Stimulated activated CD8-positive, alpha-beta memory T cell treated with anti-CD3 and anti-CD28 coated beads, Interleukin-12 subunit alpha, Interleukin-12 subunit beta, amount 100 ng/mL, for 4 hours (primary cell): Measurements from ENCODE around the gene RAB37.

ENCODE experiments used
- DNase-seq: peaks from one replicate; pipeline ENCODE4 v3.0.0-alpha.2; 2020; ENCODE audit warnings: low read depth

RAB37 gene

DNA sequence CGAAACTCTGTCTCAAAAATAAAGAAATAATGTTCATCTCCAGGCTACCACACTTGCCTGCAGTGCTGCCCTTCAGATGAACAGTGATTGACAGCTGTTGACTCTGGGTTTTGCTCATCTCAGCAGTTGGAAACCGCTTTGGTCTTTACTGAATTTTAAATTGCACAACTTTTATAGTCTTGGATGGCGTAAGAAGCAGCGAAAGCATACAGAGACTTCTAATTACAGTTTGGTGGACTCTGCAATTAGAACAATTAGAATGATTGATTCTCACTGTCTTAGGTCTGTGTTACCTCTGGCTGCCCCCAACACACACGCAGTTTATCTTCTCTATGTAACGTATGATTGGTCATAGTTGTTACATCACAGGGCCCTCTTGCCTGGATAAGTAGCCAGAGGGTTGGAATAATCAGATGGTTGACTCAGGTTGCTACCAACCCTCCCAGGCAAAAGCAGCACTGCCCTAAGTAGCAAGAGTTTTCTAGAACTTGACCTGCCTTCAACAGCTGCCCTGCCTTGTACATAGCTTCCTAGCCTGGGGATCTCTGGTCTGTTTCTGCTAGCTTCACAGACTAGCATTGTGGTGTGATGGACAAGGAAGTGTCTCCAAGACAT is 41.0 kb downstream of the RAB37 start:
- DNase-seq, result no peak

DNA sequence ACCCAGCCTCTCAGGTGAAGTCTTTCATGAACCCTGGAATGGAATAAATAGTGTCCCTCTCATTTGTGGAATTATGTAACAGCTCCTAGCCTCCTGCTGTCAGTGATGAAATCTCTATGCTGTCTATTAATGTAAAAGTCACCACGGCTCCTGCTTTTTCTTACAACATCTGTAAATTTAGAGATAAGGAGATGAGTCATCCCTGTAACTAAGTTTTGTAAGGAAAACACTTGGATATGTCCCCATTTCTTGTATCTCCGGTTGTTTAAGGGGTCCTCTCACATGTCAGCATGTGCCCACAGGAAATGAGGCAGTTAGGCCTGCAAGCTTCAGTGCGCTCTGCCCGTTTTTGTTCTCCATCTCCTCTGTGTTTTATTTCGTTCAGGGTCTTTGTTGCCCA is 41.9 kb downstream of the RAB37 start:
- DNase-seq, result no peak

DNA sequence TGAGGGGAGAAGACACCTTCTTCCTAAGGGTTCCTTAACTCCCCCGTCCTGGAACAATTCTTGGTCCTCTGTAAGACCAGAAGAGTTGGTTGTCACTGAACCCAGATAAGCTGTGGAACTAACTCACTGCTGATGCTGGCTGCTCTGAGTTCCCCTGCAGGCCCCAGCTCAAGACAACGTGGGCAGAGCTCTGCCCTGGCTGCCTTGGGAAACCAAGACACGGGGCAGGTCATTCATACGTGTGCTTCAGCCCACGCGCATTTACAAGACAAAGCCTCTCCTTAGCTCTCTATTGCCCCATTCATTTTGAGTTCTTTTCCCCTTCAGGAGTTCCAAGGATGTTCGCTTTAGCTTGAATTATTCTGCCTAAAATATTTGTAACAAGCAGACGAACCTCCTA is 42.4 kb downstream of the RAB37 start:
- no peak for DNase-seq

DNA sequence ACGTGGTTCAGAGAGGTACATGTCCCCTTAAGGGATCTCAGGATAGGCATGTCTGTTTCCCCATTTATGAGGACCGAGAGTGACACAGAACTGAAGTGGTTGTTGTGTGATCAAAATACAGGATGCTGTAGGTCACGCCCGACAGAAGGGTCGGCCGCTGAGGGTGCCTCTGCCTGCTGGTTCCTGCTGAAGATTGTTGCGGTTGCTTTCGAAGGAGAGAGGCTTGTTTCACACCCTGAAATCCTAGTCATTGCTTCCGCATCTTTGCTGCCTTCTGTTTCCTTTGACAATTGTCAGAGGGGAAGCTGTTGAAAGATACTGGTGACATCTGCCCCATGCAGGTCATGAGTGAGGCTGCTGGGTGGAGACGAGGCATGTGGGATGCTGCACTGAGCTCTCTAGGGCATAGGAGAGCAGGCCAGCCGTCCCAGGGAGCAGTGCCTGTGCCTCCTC is 42.9 kb downstream of the RAB37 start:
- peak; percentile 32 for DNase-seq

DNA sequence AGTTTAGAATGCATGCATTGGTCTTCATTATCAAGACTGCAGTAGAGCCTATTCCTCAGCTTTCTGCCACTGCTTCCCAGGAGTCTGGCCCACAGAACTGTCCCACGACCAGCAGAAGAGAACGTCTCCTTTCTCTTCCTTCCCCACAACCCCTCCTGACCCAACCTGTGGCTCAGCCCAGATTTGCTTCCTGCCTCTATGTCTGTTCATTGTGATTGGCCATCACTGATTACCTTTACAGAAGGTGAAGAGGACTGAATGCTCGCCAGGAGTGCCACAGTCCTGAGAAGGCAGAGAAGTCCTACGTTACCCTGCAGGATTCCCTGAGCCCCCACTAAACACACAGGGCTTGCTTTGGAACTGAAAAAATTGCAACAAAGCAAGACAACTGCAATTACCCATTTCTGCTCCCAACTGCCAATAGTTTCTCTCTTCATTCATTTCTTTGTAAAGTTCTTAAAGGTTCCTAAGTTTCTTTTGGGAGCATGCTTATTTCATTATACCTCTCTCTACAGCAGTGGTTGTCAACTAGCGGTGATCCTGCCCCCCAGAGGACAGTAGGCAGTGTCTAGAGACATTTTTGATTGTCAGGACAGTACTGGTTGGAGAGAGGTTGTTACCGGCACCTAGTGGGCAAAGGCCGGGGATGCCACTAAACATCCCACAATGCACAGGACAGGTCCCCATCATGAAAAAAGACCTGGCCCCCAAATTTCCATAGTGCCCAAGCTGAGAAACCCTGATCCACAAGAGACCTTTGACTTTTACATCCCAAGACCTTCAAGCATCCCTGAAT is 43.6 kb downstream of the RAB37 start:
- no peak for DNase-seq

DNA sequence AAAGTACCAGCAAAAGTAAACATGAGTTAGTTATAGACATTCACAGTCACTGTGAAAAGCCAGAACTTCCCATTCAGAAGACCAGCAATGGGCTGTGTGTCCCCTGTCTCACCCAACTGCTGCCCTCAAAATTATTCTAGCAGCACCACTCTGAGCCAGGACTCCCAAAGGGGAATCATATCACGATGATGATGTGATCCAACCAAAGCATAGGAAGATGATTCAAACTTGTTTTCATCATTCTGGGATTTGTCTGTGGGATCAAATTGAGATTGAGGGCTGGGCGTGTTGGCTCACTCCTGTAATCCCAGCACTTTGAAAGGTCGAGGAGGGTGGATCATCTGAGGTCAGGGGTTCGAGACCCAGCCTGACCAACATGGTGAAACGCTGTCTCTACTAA is 45.5 kb downstream of the RAB37 start:
- DNase-seq, result no peak

DNA sequence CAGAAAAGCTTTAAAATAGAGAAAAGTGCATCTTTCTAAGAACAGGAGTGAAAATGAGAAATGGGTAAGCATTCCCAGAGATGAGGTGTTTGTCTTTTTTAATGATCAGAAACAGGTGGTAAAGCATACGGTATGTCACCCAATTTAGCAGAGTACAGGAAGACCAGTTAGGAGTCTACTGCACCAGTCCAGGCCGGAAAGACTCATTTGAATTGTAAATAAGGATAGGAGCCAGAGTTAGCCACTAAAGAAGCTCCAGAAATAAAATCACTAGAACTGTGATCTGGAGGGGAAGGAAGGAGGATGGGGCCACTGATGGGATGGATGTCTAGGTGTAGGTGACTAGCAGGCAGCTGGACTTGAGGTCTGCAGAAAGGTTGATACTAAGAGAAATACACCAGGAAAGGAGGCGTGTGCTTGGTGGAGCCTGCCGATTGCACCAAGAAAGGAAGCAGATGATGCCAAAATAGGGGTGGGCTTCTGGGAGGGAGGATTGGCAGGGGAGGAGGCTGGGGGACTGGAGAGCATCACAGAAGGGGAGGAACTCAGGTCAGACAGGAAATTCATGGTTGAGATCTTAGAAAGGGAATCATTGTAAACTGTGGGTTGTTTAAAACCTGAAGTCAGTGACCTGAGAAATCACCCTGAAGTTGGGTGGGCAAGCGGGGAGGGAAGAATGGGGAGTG is 47.2 kb downstream of the RAB37 start:
- DNase-seq, result no peak

DNA sequence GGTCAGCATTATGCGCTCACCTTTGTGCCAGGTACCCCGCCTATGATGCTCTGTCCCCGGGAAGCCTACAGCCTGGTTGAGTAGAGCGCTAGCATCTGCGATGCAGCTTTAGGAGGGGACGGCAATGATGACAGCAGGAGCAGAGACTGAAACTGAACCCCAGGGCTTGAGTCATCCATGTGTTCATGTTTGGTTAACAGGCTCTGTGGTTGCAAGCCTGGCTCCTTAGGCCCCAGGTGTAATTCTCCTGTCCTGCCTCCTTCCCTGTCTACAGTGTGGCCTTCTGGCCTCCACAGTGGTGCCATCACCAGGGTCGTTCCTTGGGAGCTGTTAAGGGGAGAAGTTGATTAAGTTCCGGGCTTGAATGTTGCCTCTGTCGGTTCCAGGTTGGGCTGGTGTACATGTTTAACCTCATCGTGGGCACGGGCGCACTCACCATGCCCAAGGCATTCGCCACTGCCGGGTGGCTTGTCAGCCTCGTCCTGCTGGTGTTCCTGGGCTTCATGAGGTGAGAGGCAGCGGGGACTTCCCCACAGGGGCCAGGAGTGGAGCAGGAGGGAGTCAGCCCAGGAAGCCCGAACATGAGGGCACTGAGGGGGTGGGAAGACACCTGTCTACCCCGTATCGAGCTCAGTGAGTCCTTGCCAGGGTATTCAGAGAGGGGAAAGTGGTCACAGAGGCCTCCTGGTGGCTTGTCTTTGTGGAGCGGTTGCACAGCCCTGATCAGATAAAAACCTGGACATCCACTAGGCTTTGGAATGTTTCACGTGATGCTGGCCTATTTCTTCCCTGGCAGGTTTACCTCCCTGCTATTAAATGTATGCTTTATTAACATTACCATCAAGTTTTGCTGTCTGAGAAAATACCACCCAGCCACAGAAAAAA is 48.3 kb downstream of the RAB37 start:
- no peak for DNase-seq

DNA sequence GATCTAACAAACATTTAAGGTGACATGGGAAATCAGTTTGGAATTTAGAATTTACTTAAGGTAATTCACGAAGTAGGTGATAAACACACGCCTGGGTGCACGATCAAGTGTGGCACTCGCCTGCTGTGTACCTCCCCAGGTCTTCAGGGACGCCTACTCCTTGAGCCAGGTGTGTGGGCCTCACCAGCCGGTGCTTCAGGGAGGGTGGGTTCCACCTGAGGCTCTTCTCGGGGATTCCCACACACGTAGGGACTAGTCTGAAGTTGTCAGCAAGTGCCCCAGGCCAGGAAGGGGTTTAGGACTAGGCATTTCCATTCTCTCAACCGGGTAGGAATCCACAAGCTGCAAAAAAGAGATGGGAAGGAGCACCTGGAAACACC is 48.9 kb downstream of the RAB37 start:
- DNase-seq, result no peak

DNA sequence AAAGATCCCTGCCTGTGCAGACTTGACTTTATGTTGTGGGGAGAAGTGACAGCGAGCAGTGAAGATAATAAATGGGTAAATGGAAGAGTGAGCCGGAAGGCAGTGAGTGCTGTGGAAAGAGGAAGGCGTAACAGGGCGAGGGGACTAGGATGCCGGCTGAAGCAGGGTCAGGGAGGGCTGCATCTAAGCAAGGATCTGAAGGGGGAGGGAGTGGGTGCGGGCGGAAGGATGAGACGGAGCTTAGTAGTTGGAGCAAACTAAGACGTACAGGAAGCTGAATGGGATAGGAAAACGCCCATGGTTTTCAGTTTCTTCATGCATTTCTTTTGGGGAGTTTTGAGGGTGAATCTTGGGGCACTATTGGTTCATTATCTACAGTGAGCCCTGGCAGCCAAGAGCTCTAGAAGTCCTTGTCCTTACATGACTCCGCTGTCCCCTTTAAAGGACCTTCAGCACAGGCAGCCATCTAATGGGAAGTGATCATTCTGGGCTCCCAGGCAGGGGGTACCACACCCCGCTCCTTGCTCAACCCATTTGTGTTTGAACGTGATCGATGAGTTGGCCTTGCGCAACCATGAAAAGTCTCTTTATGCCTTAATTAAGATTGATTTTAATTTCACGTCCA is 49.5 kb downstream of the RAB37 start:
- no peak for DNase-seq

DNA sequence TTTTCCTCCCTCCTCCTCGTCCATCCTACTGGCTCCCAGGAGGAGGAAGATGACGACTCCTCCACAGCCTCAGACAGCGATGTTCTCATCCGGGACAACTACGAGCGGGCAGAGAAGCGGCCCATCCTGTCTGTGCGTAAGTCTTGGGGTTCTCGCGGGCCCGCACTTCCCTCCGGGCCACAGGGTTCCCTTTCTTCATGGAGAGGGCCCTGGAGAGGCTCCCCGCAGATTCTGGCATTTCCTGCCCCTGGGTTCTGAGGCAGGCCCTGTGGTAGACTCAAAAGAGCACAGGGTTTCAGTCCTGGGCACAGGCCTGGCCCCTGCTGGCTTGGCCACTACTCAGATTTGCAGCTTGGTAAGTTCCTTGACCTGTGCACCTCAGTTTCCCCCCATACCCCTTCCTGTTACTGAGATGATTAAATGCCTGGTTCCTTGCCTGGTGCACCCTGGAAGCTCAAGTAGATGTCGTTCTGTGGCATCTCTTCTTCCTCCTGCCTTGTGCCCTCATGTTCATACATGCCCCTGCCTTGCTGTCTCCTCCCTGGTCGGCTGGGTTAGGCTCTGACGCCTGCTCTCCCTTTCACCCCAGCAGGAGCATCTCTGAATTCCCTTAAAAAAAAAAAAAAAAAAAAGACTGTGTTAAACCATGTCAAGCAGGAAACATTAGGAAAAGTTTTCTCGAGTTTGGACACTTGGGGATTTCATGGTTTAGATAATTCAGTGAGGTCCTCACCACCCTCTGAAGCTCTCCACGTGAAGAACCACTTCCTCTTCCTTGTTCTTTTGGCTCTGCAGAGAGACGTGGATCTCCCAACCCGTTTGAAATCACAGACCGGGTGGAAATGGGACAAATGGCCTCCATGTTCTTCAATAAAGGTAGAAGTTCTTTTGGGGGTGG is 53.4 kb downstream of the RAB37 start:
- no peak for DNase-seq

DNA sequence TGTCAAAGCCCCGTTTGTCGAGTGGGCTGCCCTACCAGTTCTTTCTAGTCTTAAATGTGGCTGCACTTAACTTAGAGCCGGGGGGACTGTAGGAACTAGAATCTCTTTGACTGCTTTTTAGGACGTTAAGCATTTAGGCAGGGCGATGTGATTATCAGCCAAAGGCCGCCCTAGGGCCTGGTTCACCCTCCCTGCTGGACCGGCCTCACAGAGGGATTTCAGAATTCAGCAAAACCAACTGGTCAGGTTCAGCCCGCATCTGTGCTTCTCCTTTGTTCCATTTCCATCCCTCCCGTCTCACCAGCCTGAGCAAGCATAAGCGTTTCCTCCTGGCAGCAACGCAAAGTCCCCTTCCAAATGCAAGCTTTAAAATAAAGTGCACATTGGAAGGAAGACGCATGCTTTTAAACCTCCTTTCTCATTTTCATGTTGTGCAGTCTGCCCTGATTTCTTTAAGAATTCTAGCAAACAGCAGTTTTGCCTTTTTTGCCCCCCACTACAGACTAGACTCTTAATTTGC is 55.6 kb downstream of the RAB37 start:
- no peak for DNase-seq

DNA sequence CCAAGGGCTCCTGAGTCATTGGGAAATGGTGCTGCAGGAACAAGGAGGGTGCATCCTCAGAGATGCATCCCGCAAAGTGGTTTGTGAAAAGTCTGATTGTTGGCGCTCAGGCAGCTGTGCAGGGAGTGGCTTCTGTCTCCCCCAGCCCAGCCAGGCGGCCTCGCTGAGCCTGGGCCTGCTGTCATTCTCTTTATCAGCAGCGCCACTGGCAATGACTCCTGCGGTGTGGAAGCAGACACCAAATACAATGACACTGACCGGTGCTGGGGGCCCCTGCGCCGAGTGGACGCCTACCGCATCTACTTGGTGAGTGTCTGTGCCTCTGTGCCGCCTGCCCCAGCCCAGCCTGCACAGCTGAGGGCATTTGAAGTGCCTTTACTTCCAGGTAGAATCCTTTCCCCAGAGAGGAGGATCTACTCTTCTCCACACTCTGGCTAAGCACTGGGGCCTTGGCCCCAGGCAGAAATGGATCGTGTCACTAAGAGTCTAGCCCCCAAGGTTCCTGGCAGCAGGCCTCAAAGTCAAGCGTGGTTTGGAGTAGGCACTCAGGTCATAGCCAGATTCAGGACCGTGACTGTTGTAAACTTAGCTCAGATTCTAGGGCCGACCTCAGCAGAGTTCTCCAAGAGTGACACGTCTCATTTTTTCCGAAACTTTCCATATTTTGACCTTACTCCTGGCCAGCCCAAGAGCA is 58.4 kb downstream of the RAB37 start:
- DNase-seq, result no peak

DNA sequence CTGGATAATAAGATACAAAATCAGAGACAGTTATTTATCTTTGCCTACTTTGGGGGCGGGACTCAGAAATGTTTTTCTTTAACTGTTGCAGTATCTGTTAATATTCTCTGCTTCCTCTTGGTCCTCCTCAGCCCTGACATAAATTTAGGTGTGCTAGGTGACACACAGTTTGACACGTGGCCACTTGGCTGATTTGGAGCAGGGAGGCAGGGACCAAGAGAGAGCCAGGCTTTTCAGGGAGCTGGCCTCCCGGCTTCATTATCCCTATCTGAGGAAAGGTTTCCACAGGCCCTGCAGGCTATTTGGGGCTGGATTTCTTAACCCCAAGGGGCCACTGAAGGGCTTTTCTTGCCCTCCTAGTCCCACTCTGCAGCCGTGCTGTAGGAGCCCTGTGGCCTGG is 59.2 kb downstream of the RAB37 start:
- no peak for DNase-seq

DNA sequence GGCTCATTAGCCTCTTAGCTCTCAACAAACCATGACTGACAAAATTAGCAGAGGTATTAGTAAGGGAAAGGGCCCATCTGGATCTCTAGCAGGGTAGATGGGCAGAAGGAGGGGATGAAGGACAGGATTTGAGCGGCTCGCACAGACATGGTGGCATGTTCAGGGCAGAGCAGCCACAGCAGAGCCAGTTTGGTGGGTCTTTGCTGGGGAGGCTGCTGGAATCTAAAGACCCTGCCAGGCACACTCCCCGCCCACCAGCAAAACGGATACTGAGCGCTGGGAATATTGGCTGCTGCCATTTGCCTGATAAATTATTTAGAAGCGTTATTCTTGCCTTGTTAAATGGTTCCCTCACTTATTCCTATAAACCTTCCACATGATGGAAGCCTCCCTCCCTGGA is 59.8 kb downstream of the RAB37 start:
- no peak for DNase-seq
